ENCODE measurements around the gene LYPLA2. TPM values are rescaled to one million over a fixed set of nuclear protein-coding genes. Genes with fewer than 3 reads are reported as not detected.
A peak's percentile ranks its signal among the peaks of the same experiment; 100 is the strongest.

The LYPLA2 gene
- total and polyA plus RNA-seq, 2 donors (not counting 1 experiment from before 2014, with no cell fraction given), result 50.6 to 60.5 TPM

DNA sequence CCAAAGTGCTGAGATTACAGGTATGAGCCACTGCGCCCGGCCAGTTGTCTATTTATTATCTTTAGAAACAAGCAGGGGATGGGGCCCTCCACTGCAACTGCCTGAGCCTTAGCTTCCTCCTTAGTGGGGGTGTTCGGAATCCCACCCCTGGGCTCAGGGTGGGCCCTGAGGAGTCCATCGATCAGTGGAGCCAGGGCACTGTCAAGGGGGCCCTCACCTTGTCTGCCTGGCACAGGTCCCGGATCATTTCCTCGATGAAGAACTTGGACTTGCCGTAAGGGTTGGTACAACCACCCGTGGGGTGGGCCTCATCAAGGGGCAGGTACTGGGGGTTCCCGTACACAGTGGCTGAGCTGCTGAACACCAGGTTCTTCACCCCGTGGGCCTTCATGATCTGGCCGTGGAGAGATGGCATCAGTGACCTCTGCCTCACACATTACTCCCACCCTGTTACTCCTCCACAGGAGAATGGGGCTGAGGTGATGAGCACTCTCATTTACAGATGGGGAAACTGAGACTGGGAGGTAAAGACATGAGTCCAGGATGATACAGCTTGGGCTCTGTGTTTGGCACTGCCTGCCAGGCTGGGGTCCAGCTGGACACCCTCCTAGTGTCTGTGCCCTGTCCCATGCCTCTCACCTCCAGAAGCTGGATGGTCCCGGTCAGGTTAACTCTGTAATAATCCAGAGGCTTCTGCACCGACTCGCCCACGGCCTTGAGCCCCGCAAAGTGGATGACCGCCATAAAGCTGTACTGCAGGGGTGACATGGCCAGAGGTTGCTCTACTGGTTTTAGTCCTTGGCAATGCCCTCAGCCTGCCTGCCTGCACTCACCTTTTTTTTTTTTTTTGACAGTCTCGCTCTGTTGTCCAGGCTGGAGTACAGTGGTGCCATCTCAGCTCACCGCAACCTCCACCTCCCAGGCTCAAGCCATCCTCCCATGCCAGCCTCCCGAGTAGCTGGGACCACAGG lies 6.8 kb downstream of the LYPLA2 start:
- WGBS (ENCODE audit: insufficient coverage), result 94% methylated on average over 15 of the region's 20 CpGs

More for the DNA sequence above, 6.8 kb downstream of the LYPLA2 start:
- Histone ChIP-seq H3K36me3 (replicated peaks in 1 of 2; ENCODE audit: control extremely low read depth in 1 of 2, control insufficient read depth in 1 of 2, extremely low read depth in 1 of 2, insufficient read depth in 2 of 2, low read length in 1 of 2) (peaks cover 2 to 21% of the 10 kb centered on the region in 2 experiments), H3K4me1 (ENCODE audit: control insufficient read depth in 2 of 2, insufficient read depth in 2 of 2, low read length in 2 of 2) (peaks cover 15 to 20% of the 10 kb centered on the region in 2 donors), H3K9me3 (ENCODE audit: control extremely low read depth in 1 of 3, control insufficient read depth in 2 of 3, insufficient read depth in 1 of 3, low read length in 2 of 3) (peaks cover 0 to 3% (median 0%) of the 10 kb centered on the region in 3 donors), H2AFZ (ENCODE audit: insufficient read depth, low read depth, low read length, poor library complexity, severe bottlenecking) (no peak overlapping the region), H3K4me2 (replicated peaks; ENCODE audit: low read depth, low read length, poor library complexity, severe bottlenecking) (no peak overlapping the region), H4K20me1 (ENCODE audit: control insufficient read depth, insufficient read depth, low read length, poor library complexity, severe bottlenecking) (no peaks in the 10 kb centered on the region), H3K27me3 (replicated peaks in 1 of 4; ENCODE audit: control extremely low read depth in 1 of 4, control insufficient read depth in 3 of 4, insufficient read depth in 4 of 4, low read length in 3 of 4) (no peaks in the 10 kb centered on the region), H3K4me3 (ENCODE audit: control extremely low read depth in 1 of 5, extremely low read depth in 1 of 5, insufficient read depth in 1 of 5, low read depth in 2 of 5, low read length in 4 of 5) (no peak overlapping the region), H3K27ac (ENCODE audit: low read length in 2 of 2) (no peak overlapping the region), H3K79me2 (ENCODE audit: control insufficient read depth, insufficient read depth, low read length) (peaks cover 4% of the 10 kb centered on the region), H3K9ac (ENCODE audit: low read length) (no peak overlapping the region)
- Mint-ChIP-seq H3K27ac (peak overlapping the region; percentile 7), H3K27me3 (no peaks in the 10 kb centered on the region), H3K4me1 (peaks cover 20% of the 10 kb centered on the region), H3K4me3 (no peak overlapping the region), H3K9me3 (ENCODE audit: insufficient read depth) (no peaks in the 10 kb centered on the region)
- no peak for DNase-seq
- TF ChIP-seq, protein P1, sequence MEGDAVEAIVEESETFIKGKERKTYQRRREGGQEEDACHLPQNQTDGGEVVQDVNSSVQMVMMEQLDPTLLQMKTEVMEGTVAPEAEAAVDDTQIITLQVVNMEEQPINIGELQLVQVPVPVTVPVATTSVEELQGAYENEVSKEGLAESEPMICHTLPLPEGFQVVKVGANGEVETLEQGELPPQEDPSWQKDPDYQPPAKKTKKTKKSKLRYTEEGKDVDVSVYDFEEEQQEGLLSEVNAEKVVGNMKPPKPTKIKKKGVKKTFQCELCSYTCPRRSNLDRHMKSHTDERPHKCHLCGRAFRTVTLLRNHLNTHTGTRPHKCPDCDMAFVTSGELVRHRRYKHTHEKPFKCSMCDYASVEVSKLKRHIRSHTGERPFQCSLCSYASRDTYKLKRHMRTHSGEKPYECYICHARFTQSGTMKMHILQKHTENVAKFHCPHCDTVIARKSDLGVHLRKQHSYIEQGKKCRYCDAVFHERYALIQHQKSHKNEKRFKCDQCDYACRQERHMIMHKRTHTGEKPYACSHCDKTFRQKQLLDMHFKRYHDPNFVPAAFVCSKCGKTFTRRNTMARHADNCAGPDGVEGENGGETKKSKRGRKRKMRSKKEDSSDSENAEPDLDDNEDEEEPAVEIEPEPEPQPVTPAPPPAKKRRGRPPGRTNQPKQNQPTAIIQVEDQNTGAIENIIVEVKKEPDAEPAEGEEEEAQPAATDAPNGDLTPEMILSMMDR (IDR thresholded peaks at IDR 0.05), result no peak
- no peak for TF ChIP-seq EZH2 (IDR thresholded peaks at IDR 0.05; ENCODE audit: borderline replicate concordance, insufficient read depth, low read depth, low read length, poor library complexity, severe bottlenecking)
- ChIA-PET POLR2A (interaction anchor here (0.7 kb wide), 1 partner anchor 477 kb away, joined by 3 read pairs; no protein-coding TSS in a partner anchor), CTCF (interaction anchor here (0.6 to 3.3 kb wide), 4 partner anchors 11 to 161 kb away, joined by 3 to 28 read pairs (median 4); no protein-coding TSS in a partner anchor)
- intact Hi-C loops (cut with micrococcal nuclease), result no loop called here
- no peak for ATAC-seq (ENCODE audit: low read depth)
